GM18511 (cell line): ENCODE measurements around the gene FHAD1.

ENCODE experiments used
- ATAC-seq: cut with Tn5 transposase; IDR thresholded peaks from one replicate; pipeline ENCODE4 v1.9.1; 2021; ENCODE audit warnings: mild to moderate bottlenecking, moderate library complexity; ENCODE audit not compliant: unreplicated experiment

Gene FHAD1

DNA sequence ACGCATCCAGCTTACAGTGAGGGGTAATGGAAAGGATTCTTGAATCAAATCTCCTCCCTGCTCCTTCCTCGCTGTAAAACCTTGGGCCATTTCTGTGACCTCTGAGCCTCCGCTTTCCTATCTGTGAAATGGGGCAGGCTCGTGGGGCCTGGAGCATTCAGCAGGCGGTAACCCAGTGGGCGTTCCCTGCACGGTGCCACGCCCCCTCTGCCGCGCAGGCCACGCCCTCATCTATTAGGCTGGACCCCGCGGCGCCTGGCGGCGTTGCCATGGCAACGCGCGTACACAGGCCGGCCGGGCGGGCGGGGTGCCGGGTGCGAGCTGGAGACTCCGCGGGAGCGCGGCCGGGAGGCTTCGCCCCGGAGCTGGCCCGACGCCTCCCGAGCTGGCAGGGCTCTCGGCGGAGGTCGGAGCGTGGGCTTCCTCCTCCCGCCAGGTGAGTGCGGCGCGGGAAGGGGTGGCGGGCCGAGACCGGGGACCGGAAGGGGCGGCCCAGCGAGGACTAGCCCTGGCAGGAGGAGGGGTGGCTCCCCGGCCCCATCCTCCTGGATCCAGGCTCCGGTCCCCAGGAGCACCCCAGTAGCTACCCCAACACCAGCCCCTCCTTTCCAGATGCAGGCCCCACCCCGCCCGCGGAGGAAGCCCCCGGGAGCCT lies at the start of gene FHAD1:
Gene FHAD1, plus strand, starts transcription at position 264 of the 655 bp plus-strand sequence. CDS start 4,562 bp downstream, outside the sequence.
- no peak for ATAC-seq

DNA sequence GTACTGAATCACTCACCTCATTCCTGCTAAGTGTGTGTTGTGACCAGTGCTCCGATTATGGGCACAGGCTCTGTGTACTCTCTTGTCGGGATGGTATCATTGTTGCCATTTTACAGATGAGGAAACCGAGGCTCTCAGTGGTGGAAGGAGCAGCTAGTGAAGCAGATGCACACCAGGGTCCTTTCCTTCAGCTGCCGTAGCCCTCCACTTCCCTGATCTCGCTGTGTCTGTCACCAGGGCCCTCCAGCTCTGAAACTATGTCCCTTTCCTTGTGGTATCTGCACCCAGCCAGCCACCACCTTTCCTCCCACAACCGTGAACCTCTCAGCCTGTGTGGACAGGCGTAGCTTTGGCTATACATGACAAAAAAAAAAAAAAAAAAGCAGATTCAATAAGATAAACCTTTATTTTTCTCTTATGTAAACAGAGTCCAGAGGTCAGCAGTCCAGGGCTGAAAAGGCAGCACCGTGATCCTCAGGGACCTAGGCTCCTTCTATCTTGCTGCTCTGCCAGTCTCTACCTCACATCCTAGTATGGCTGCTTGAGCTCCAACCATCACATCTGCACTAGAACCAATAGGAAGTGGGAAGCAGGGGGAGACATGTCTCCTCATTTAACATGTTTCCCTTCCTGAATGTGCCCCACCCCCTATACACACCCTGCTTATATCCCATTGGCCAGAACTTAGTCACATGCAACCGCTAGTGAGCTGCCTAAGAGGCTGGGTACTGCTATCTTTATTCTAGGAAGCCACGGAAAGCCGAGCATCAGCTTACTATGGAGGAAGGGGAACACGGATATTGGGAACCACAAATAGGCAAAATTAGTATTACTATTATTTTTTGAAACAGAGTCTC lies 49.2 kb upstream of the FHAD1 start:
- ATAC-seq = no peak

DNA sequence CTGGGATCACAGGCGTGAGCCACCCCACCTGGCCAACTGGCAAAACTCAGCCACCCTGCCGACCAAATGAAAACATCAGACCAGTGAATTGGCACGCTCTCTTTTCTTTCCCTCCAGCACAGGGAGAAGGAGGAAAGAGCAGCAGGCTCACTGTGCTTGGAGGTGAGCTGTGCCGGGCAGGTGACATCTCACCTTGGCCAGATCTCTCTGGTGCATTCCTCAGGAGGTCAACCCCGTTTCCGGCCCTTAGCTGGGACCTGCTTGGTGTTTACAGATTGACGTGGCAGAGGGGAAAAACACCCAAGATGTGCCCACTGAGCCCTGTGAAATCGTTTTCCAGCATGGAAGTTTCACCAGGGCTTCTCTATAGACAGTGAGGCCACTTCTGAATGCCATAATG lies 48.3 kb upstream of the FHAD1 start:
- no peak for ATAC-seq

DNA sequence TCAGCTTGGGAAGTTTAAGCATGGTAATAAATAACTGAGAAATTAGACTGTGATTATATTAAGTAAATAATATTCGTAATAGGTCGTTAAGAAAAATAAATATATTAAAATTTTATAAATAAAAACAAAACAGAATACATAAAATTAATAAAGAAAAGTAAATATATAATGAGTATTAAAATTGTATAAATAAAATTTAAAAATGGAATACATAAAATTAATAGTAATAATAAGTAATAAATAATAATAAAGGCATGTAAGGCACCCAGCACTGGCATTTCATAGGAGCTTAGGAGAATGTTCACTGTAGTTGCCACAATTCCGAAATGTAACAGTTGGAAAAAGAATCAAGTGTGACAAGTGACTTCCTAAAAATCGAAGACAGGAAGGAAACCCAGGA lies 45.8 kb upstream of the FHAD1 start:
- ATAC-seq = no peak

DNA sequence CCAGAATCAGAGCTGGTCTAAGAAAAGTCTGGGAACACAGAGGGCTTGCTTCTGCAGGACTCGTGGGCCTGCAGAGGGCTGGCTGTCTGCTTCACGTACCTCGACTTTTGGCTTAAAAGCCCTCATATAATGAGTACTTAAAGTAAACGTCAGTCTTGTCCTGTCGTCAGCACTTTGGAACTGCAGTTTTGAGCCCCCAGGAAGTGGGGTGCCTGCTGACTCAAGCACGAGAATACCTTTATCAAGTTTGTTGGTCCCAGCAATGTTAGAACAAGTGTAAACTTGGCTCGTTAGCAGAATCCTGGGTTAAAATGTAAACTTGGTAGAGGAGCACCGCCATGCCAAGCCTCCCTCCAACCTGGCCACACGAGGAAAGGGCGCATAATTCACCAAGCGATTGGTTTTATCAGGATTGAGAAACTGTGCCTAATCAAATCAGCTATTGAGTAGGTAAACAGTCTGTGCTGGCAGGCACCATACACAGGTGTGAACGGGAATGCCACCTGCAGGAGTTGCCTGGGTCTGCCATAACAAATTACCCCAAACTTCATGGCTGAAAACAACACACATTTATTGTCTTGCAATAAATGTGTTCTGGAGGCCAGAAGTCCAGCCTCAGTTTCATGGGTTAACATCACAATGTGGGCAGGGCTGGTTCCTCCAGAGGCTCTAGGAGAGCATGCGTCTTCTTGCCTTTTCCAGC lies 45.0 kb upstream of the FHAD1 start:
- ATAC-seq = no peak

DNA sequence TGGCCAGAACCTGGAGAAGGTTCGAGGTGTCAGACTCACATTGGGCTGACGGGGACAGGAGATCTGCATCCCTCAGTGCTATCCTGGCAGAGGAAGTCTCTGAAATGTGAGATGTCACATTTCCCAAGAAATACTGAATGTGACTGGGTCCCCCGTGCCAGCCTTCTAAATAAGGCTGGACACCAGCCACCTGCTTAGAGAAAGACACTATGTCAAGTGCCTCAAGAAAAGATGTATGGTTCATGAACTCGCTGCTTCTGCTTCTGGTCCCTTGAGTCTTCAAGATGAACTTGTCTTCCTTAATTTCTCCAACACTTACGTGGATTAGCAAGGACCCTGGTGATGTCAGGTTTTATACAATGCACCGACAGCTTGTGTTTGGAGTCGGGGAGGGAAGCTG lies 42.1 kb upstream of the FHAD1 start:
- ATAC-seq = no peak

DNA sequence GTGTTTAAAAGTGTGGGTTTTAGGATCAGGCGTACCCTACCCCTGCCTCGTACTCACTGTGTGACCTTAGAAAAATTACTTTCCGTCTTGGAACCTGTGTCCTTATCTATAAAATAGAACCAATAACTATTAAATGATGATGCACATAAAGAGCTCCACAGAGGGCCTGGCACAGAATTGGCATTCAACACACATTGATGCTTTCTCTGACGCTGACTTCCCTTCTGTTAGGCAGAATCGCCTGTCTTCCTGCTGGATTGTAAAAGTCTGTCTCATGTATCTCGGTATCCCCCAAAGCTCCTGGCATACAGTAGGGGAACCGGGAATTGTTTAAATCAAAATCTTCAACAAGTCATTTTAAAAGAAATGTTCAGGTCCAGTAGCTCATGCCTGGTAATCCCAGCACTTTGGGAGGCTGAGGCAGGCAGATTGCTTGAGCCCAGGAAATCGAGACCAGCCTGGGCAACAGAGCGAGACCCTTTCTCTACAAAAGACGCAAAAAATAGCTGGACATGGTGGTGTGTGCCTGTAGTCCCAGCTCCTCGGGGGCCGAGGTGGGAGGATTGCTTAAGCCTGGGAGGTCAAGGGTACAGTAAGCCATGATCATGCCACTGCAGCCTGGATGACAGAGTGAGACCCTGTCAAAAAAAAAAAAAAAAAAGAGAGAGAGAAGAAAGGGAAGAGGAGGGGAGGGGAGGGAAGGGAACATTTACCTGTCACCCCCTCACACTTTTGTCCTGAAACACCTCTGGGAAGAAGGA lies 41.3 kb upstream of the FHAD1 start:
- no peak for ATAC-seq

DNA sequence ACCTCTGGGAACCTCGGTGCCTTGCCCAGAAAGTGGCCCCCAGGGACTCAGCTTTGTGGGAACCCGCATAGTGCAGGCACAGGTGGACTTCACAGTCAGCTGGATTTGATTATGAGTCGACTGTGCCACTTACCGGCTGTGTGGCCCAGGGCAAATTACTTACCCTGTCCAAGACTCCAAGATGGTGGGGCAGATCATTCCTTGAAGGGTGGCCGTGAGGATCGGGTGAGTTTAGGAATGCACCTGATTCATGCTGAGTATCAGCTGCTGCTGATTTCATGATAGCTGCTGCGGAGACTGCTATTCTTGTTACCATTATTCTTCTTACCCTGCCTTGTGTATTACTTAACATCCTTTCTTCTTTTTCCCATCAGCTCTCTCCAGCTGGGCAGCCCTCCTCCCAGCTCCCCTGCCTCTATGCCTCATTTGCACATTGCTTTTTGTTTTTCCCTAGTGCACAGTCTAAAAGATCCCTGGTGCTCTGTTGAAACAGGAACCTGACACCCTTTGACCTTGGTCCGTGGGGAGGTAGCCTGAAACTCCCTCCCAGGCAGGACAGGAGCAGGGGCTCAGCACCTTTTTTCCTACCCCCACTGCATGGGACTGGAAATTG lies 40.5 kb upstream of the FHAD1 start:
- no peak for ATAC-seq

DNA sequence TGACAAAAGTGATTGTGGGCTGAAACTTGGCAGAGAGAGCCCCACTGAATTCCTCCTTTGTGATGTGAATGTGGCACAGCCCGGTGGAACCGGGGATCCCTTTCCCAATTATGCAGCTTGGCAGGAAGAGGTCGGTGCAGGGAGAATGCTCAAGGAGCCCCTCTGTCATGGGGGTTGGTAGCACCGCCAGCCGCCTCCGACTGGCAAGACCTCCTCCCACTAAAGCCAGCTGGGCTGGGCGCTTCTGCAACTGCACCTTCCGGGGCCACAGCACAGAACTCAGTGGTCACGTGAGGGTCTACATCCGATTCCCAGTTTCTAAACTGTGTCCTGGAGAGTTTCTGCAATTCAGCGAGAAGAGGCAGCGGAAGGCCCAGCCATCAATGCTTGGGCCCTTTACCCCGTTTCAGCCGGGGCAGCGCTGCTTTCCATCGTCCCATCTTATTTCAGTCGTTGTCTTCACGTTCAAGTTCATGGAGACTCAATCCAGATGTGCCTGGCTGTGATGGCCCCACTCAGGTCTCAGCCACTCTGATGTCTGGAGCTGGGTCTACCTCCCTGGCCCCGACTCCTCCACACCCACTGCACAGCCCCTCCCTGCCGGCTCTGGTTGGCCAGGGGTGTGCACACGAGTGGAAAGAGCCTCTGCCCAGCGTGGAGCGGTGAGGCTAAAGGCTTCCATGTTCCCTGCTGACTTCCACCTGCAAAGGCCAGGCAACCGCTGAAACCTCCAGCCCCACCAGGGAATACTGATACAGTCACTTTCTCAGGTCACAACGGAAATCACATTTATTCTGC lies 39.8 kb upstream of the FHAD1 start:
- no peak for ATAC-seq

DNA sequence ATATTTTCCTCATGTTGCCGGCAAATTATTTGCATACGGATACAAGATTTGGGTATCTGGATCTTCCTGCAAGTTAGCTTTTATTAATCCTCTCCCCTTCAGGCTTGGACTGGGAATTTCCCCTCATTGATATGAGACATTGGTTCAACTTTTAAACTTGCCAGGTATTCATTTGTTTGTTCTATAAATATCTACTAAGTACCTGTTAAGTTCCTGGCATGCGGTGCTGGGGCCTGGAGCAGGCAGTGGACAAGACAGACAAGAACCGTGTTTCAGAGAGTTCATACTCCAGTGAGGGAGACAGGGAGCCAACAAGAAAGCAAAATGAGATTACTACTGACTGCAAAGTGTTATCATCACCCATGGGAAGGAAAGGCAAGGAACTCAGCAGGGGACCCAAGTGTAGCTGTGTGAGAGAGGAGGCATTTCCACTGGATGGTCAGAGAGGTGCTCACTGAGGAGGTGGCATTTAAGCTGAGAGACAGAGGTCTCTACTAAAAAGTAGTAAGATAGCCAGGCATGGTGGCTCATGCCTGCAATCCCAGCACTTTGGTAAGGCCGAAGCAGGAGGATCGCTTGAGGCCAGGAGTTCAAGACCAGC lies 39.1 kb upstream of the FHAD1 start:
- ATAC-seq = no peak

DNA sequence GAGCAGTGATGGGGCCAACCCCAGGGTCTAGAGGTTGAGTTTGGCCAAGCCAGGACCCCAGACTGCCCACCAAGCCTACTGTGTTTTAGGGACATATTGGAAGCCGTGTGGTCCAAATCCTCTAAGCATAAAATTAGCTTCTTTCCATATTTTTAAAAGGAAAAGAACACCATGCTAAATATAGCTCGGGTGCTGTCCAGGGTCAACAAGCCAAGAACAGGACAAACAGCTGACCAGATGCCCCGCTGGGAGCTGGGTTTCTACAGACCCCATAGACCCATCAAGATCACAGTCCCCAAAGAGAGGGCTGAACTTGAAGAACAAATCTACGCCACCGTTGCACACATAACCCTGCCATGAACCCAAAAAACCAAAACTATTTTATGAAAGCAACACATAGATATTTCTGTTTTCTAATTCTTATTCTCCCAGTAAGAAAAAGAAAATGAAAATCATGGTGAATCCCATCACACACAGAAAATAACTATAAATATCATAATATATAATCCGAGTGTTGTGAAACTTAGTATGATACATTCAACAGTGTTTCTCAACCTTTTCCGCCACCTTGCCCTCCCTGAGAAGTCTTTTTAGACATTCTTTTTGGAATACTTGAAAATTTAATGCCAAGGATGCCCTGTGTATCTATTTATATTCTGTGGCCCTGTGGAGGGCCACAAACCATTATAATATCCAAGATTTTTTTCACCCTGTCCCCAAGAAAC lies 36.2 kb upstream of the FHAD1 start:
- no peak for ATAC-seq

DNA sequence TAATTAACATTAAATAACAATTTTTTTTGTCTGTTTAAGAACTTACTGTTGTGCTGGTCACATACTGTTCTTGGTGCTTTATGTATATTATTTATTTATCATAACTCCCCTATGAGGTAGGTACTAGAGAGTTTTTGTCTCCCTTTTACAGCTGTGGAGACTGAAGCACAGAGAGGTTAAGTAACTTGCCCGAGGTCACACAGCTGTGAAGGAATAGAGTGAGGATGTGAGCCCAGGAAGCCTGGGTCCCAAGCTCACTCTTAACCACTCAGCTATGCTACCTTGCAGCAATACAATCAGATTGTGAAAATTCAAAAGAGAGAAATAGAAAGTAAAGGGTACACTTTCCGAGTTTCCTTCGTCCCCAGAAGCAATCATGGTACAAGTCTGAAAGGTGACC lies 35.6 kb upstream of the FHAD1 start:
- ATAC-seq = no peak

DNA sequence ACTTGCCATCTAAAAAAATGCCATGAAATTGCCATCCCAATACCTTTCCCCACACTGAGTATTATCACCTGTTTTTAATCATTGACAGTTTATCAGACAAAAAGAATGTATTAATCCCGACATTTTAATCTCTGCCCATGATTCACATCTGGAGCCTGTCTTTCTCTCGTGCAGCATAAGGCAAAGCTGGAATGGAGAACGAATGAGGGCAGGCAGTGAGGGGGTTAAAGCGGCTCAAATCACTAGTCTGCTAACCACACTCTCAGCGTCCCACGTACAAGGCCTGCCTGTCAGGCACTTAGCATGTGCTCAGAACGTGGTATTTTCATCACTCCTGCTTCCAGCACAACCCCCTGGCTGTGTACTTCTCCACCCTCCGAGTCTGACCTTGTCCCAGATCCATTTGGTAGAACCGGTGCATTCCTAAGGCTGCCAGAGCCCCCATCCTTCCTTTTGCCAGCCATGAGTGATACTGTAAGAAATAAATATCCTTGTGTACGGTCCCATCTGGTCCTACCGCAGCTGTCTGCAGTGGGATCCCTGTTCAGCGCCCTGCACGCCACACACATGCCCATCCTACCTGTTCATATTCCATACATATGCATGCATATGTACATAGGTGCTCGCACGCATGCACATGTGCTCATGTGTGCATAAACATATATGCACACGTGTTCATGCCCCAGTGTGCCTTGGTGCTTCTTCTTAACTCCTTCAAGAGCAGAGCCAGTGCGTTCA lies 34.6 kb upstream of the FHAD1 start:
- ATAC-seq = no peak

DNA sequence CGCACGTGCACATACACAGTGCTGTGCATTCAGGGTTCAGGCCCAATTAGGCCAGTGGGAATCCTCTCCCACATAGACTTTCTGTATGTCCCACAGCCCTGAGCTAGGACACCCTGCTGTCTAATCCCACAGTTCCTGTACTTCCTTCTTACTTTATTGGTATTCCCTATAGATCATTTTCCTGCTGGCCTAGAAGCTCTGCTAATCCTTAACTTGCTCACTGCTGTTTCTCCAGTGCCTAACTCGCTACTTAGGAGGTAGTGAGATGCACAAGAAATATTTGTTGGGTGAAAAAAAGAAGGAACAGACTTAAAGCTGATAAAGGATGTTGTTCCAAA lies 34.1 kb upstream of the FHAD1 start:
- ATAC-seq = no peak

DNA sequence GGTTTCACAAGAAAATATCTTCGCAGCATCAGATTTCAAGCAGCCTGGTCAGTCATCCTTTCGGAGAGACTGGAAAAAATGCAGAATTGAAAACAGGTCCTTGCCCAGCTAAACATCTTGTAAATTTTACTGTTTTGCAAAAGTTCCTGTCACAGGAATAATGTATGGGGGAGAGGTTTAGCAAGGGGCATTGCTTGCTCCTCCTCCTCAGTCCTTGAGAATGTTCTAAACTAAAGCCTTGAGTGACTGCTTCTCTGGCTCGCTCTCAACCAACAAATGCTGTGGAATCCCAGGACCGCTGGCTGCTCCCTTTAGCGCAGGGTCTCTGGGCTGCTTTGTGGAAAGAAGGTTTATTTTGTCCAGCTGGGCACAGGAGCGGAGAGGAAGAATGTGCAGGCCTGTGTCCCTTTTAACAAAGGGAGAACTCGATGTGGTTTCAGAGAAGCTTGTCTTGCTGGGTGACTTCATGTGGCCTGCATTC lies 33.6 kb upstream of the FHAD1 start:
- ATAC-seq = no peak

DNA sequence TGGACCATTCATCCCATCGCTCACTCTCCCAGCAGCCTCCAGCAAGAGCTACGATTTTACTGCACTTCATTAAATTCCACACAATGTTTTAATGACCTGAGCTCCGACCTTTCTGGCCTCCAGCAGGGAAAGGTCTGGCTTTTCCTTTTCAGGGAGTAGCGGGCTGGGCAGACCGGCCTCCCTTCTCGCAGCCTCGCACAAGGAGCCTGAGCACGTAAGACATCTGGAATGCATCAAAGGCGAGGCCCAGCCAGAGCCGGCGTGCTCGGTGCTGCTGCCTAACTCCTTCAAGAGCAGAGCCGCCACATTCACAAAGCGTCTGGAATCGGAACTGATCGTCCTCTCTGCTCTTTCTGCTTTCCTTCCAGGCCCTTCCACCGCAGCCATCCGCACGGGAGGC lies 32.5 kb upstream of the FHAD1 start:
- no peak for ATAC-seq

DNA sequence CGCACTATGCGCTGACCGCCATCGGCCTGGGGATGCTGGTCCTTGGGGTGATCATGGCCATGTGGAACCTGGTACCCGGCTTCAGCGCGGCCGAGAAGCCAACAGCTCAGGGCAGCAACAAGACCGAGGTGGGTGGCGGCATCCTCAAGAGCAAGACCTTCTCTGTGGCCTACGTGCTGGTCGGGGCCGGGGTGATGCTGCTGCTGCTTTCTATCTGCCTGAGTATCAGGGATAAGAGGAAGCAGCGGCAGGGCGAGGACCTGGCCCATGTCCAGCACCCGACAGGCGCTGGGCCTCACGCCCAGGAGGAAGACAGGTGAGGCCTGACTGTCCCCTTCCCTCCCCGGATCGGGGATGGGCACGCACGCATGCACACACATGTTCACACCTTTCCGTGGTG lies 31.9 kb upstream of the FHAD1 start:
- ATAC-seq = no peak

DNA sequence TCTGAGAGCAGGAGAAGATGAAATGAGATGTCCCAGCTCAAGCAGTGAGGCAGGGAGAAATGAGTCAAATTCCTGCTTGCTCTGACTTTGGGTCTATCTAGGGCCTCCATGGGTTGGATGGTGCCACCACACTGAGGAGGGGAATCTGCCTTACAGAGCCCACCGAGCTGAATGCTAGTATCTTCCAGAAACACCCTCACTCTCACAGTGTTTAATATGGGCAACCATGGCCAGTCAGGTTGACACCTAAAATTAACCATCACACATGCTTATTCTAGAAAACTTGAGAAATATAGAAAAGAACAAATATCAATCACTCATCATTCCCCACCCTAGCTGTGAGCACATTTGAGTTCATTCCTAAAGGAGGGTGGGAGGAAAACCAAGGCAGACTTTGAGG lies 29.4 kb upstream of the FHAD1 start:
- no peak for ATAC-seq
